GM18873 (cell line): ENCODE measurements around the gene VKORC1.

Experiments
- ATAC-seq: cut with Tn5 transposase; IDR thresholded peaks from one replicate; pipeline ENCODE4 v1.9.1; 2021; ENCODE audit warnings: mild to moderate bottlenecking, moderate library complexity, moderate number of reproducible peaks; ENCODE audit not compliant: unreplicated experiment, low FRiP score

Gene VKORC1

GRCh38 chr16:31084584-31085302 lies 9.9 kb downstream of the VKORC1 start:
- ATAC-seq: no peak

DNA sequence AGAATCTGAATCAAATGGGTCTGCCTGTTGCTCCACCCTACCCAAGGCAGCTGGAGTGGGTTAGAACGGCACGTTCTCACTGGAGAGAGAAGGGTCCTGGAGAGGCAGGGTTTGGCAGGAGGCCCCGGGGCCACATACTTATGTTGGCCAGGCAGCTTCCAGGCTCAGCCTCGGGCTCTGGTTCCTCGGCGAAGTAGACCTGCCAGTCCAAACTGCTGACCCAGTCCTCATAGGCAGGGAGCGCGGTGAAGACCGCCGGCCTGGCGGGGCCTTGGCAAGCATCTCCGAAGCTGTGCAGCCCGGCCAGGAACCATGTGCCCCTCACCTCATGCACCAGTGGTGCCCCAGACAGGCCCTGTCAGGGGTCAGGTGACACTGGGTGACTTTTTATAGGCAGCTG lies 10.6 kb downstream of the VKORC1 start:
- no peak for ATAC-seq

GRCh38 chr16:31083556-31083955 lies 11.0 kb downstream of the VKORC1 start:
- no peak for ATAC-seq

DNA sequence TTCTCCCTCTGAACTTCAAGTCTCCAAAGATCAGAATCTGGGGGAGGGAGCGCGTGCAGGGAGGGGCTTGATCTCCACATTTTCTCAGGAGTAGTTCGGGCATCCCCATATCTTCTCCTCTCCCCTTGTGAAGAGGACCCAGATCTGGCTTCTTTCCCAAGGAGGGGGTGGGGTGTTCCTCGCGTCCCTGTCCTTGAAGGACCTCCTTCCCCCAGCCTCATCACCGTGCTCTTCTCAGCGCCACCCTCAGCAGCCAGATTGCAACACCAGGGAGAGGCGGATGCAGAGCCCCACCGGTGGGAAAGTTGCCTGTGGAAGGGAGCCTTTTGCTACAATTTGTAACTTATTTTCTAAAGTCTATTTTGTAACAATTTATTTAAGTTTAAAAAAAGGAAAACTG lies 11.5 kb downstream of the VKORC1 start:
- no peak for ATAC-seq

DNA sequence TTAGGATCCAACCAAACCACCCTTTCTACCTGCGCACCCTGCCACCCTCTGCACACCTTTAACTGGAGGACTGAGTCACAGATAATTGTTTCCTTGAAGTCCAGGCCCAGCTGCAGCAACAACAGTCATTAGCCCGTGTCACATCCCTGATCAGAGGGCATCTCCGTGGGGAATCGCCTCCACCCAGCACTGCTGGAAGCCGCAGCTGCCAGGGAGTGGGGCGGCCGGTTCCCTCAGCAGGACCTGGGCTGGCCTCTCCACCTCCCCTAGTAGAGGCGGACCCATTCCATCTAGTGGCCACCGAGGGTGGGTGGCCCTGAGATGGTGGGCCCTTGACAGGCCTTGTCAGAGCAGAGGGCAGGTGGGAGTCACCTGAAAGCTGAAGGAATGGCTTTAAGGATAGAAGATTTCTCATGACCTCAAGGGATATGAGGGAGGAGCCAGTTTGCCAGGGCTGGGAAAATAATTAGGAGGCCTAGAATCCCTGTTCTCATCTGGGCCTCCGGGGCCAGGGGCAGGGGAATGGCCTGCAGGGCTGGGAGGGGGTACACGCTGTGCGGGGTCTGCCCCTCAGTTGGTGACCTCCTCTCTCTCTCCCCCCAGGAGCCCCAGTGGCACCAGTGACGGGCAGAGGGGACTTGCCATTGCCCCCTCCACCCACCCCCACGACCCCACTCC lies 12.1 kb downstream of the VKORC1 start:
- no peak for ATAC-seq

- ATAC-seq: no peak
Measured at GRCh38 chr16:31081428-31082351, 12.9 kb downstream of the VKORC1 start.

DNA sequence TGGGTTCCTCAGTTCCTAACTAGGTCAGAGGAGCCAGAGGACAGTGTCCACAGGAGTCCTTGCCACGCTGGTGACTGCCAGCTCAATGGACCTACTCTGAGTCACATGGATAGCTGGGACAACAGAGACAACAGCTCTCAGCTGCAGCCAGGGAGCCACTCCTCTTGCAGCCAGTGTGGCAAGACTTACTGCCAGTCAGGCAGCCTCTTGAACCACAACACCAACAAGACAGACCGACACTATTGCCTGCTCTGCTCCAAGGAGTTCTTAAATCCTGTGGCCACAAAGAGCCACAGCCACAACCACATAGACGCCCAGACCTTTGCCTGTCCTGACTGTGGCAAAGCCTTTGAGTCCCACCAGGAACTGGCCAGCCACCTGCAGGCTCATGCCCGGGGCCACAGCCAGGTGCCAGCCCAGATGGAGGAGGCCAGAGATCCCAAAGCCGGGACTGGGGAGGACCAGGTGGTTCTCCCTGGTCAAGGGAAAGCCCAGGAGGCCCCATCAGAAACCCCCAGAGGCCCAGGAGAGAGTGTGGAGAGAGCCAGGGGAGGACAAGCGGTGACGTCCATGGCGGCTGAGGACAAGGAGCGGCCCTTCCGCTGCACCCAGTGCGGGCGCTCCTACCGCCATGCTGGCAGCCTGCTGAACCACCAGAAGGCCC lies 13.7 kb downstream of the VKORC1 start:
- ATAC-seq: no peak

GRCh38 chr16:31080035-31080629 lies 14.5 kb downstream of the VKORC1 start:
- no peak for ATAC-seq

DNA sequence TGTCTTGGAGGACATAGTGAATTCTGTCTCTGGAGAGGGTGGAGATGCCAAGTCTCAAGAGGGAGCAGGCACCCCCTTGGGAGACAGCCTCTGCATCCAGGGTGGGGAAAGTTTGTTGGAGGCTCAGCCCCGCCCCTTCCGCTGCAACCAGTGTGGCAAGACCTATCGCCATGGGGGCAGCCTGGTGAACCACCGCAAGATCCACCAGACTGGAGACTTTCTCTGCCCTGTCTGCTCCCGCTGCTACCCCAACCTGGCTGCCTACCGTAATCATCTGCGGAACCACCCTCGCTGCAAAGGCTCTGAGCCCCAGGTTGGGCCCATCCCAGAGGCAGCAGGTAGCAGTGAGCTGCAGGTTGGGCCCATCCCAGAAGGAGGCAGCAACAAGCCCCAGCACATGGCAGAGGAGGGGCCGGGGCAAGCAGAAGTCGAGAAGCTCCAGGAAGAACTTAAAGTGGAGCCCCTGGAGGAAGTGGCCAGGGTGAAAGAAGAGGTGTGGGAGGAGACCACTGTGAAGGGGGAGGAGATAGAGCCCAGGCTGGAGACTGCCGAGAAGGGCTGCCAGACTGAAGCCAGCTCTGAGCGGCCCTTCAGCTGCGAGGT lies 15.2 kb downstream of the VKORC1 start:
- ATAC-seq: no peak

GRCh38 chr16:31078597-31079341 lies 15.8 kb downstream of the VKORC1 start:
- ATAC-seq: no peak

GRCh38 chr16:31077592-31078396 lies 16.8 kb downstream of the VKORC1 start:
- no peak for ATAC-seq

- no peak for ATAC-seq
Measured at GRCh38 chr16:31077024-31077423, 17.6 kb downstream of the VKORC1 start.

- ATAC-seq: no peak
Measured at GRCh38 chr16:31076319-31076718, 18.3 kb downstream of the VKORC1 start.

- ATAC-seq: no peak
Measured at GRCh38 chr16:31074814-31075183, 19.8 kb downstream of the VKORC1 start.

- peak; percentile 61 for ATAC-seq
Measured at GRCh38 chr16:31073970-31074813, 20.4 kb downstream of the VKORC1 start, which contains the start of the genes ZNF646 and ZNF668. ZNF646 (plus strand) TSS chr16:31074422; CDS start chr16:31076325, 1,903 bp downstream. ZNF668 (minus strand) TSS chr16:31074240; CDS start chr16:31064459, 9,781 bp downstream.

DNA sequence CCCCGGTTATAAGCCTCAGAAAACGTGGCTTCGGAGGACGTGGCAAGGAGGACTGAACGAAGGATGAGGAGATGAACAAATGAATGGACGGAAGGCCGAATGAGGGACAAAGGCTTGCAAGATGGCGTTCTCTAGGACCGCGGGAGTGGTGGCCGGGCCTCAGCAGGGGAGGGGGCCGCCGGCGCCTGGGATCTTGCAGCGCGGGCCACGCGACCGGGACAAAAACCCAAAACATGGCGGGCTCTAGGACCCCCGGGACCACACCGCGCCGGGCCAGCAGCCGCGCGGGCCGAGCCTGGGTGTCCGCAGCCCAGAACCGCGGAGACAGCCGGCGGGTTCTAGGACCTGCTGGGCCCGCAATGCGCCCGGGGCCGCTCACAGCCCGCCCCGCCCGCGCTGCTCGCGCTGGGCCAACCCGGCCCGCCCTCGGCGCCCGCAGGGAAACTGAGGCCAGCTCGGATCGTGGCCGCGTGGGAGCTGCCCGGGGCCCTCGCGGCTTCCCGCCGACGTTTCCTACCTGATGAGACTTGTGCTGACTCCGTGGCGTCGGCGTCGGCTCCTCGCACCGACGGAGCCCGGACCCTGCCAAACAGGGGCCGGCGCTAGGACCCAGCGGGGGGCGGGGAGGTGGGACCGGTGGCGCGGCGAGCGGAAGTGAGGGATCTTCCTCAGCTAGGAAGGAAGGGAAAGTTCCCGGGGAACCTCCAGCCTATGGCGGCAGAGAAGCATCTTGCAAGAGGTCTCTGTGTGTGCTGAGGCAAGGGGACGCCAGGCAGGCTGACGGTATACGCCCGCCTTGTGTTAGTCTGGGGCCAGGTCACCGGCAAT lies 21.2 kb downstream of the VKORC1 start:
- ATAC-seq: peak; percentile 46
